Tibial nerve (tissue), 4 donors: Measurements from ENCODE around the gene KRT32. TPM values are rescaled to one million over a fixed set of nuclear protein-coding genes. Genes with fewer than 3 reads are reported as not detected.

ENCODE experiments used
- DNase-seq, 2 donors: peaks; one replicate each; pipeline ENCODE4 v3.0.0-alpha.2; 2019; ENCODE audit warnings: low spot score in 2 of 2
- H3K27ac ChIP-seq, 4 donors: fragments of 200-600 bp; sonication (generic) in 3 of 4; one replicate each; pipeline ENCODE4 v1.5.1; 2017 to 2019; ENCODE audit warnings: mild to moderate bottlenecking in 1 of 4
- H3K27me3 ChIP-seq, 2 donors: fragments of 200-600 bp; sonication (generic) in 1 of 2; one replicate each; pipeline versions ENCODE4 v1.5.1 to v1.6.0; 2017 to 2019
- H3K36me3 ChIP-seq, 3 donors: fragments of 200-600 bp; sonication (generic); one replicate each; pipeline ENCODE4 v1.5.1; 2018 to 2019
- H3K4me1 ChIP-seq, 4 donors: fragments of 200-600 bp; sonication (generic) in 3 of 4; one replicate each; pipeline ENCODE4 v1.5.1; 2017 to 2019
- H3K4me3 ChIP-seq, 4 donors: fragments of 200-600 bp; sonication (generic) in 3 of 4; one replicate each; pipeline ENCODE4 v1.5.1; 2017 to 2019; ENCODE audit warnings: mild to moderate bottlenecking in 1 of 4, moderate library complexity in 1 of 4
- H3K9me3 ChIP-seq, 4 donors: fragments of 200-600 bp; sonication (generic) in 3 of 4; one replicate each; pipeline ENCODE4 v1.5.1; 2017 to 2019
- CTCF ChIP-seq, 5 experiments: fragments of 200-600 bp in 3 of 5; fragments of 450-650 bp in 2 of 5; sonication (generic) in 3 of 5; IDR thresholded peaks; one replicate each; pipeline ENCODE4 v1.5.1; 2016 to 2019; ENCODE audit warnings: antibody characterized with exemption in 5 of 5, mild to moderate bottlenecking in 3 of 5, moderate library complexity in 2 of 5
- EP300 ChIP-seq, 2 donors: sonication (generic); formaldehyde crosslinking; IDR thresholded peaks; one replicate each; pipeline ENCODE4 v1.6.1; 2017; ENCODE audit warnings: antibody characterized with exemption in 2 of 2, mild to moderate bottlenecking in 1 of 2
- POLR2A ChIP-seq, 2 donors: fragments of 450-650 bp; IDR thresholded peaks; one replicate each; pipeline ENCODE4 v1.6.1; 2017; ENCODE audit warnings: antibody characterized with exemption in 2 of 2, mild to moderate bottlenecking in 2 of 2, moderate library complexity in 2 of 2
- WGBS, 2 donors: methylation state at CpG; one replicate each; pipeline ENCODE4 v1.1.5; 2018; 5-methylcytosine and 5-hydroxymethylcytosine counted together
- total RNA-seq, 4 donors: library from RNA; depleted of rRNA; stranded (reverse); fragments of >200 nt; gene quantifications; one replicate each; pipeline ENCODE4 v1.1.0, GENCODE V29; 2016

KRT32 gene
- total RNA-seq, 4 donors from 2014 or later = 0.21 TPM; not detected in 3

- Histone ChIP-seq H3K36me3 (no peaks in the 10 kb centered on the region), H3K27me3 (no peaks in the 10 kb centered on the region), H3K9me3 (no peaks in the 10 kb centered on the region), H3K4me3 (no peak overlapping the region), H3K4me1 (no peaks in the 10 kb centered on the region), H3K27ac (no peak overlapping the region)
- 82 to 87% methylated on average over 14 of the region's 14 CpGs for WGBS, 2 donors
- TF ChIP-seq POLR2A (IDR thresholded peaks at IDR 0.05) = no peak
- no peak for TF ChIP-seq CTCF (IDR thresholded peaks at IDR 0.05)
- no peak for TF ChIP-seq EP300 (IDR thresholded peaks at IDR 0.05)
- no peak for DNase-seq
Observed at GRCh38 chr17:41505809-41506767, 38.9 kb upstream of the KRT32 start.

DNA sequence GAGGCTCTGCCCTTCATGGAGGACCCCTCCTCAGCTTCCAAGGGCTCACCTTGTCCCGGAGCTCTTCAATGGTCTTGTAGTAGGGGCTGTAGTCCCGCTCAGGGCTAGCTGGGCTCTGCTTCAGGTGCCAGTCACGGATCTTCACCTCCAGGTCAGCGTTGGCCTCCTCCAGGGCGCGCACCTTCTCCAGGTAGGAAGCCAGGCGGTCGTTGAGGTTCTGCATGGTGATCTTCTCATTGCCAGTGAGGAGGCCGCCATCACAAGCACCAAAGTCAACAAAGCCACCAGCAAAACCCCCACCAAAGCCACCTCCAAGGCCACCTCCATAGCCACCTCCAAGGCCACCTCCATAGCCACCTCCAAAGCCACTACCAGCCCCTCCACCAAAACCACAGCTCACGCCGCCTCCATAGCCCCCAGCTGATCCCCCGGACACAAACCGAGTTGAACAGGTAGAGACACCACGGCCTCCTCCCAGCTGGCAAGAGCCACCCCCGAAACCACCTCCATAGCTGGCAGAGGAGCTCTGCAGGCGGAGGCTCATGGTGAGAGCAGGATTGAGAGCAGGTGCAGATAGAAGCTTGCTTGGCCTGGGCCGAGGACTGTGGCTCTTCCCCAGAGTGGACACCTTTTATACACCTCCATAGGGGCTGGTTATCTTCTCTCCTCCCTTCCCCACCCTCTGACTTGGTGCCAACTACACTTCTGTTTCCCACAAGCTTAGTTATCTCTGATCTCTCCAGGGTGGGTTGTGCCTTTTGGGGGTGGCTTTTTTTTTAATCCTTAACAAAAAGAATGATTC, 38.0 kb upstream of the KRT32 start, which contains the start of gene KRT13:
TSS of gene KRT13 (minus strand) at position 606 of the 802 bp plus-strand sequence. CDS start at position 544, 62 bp downstream.
- no peak within 1 kb of the TSS for H3K4me3 ChIP-seq

GRCh38 chr17:41504246-41504977, 37.2 kb upstream of the KRT32 start:
- WGBS, 2 donors = 62 to 68% methylated on average over 8 of the region's 8 CpGs
- Histone ChIP-seq H3K4me1 (no peaks in the 10 kb centered on the region), H3K4me3 (no peak overlapping the region), H3K27me3 (no peaks in the 10 kb centered on the region), H3K27ac (no peak overlapping the region), H3K36me3 (no peaks in the 10 kb centered on the region), H3K9me3 (no peaks in the 10 kb centered on the region)
- DNase-seq = no peak
- no peak for TF ChIP-seq CTCF (IDR thresholded peaks at IDR 0.05)
- TF ChIP-seq POLR2A (IDR thresholded peaks at IDR 0.05) = no peak
- no peak for TF ChIP-seq EP300 (IDR thresholded peaks at IDR 0.05)

More for the DNA sequence above, 38.0 kb upstream of the KRT32 start, which contains the start of gene KRT13:
- TF ChIP-seq POLR2A (IDR thresholded peaks at IDR 0.05) (no peak), CTCF (IDR thresholded peaks at IDR 0.05) (no peak), EP300 (IDR thresholded peaks at IDR 0.05) (no peak)
- Histone ChIP-seq H3K27ac (no peak within 1 kb of the TSS), H3K27me3 (no peaks in the 10 kb centered on the region), H3K4me1 (no peaks in the 10 kb centered on the region), H3K9me3 (no peaks in the 10 kb centered on the region), H3K36me3 (no peaks in the 10 kb centered on the region)
- 90 to 91% methylated on average over 17 of the region's 17 CpGs for WGBS, 2 donors
- DNase-seq = no peak

DNA sequence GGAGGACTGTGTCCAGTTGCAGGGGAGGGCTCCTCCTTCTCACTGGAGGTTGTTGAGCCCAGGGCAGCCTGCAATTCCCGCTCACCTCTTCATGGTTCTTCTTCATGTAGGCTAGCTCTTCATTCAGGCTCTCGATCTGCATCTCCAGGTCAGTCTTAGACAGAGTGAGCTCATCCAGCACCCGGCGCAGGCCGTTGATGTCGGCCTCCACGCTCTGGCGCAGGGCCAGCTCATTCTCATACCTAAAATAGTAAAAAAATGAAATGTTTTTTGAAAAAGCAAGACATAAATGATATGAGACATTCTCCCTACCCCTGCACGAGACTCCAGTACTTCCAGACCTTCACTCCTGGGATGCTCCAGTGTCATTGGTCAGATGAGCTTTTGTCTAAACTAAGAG, 36.0 kb upstream of the KRT32 start:
- no peaks in the 10 kb centered on the region for H3K36me3 ChIP-seq
- WGBS, 2 donors = 77 to 80% methylated on average over 9 of the region's 9 CpGs
- no peak overlapping the region for H3K4me3 ChIP-seq
- peaks cover 0 to 8% (median 0%) of the 10 kb centered on the region in 4 donors for H3K4me1 ChIP-seq
- H3K27me3 ChIP-seq = no peaks in the 10 kb centered on the region
- H3K9me3 ChIP-seq = no peaks in the 10 kb centered on the region
- no peak for TF ChIP-seq POLR2A (IDR thresholded peaks at IDR 0.05)
- no peak for TF ChIP-seq EP300 (IDR thresholded peaks at IDR 0.05)
- no peak for TF ChIP-seq CTCF (IDR thresholded peaks at IDR 0.05)
- DNase-seq = no peak
- H3K27ac ChIP-seq = no peak overlapping the region
